Activated naive CD4-positive, alpha-beta T cell treated with anti-CD3 and anti-CD28 coated beads, Interleukin-2, amount 50 U/mL, for 16 hours (primary cell): ENCODE data around the gene SLC44A5.
"Not testable (repeated sequence)": the region's sequence is repeated elsewhere in the genome, so short reads cannot be mapped to it uniquely, and the experiment has no call there.

Experiments
- DNase-seq: peaks from one replicate; pipeline ENCODE4 v3.0.0-alpha.2; 2020

Gene SLC44A5

DNA sequence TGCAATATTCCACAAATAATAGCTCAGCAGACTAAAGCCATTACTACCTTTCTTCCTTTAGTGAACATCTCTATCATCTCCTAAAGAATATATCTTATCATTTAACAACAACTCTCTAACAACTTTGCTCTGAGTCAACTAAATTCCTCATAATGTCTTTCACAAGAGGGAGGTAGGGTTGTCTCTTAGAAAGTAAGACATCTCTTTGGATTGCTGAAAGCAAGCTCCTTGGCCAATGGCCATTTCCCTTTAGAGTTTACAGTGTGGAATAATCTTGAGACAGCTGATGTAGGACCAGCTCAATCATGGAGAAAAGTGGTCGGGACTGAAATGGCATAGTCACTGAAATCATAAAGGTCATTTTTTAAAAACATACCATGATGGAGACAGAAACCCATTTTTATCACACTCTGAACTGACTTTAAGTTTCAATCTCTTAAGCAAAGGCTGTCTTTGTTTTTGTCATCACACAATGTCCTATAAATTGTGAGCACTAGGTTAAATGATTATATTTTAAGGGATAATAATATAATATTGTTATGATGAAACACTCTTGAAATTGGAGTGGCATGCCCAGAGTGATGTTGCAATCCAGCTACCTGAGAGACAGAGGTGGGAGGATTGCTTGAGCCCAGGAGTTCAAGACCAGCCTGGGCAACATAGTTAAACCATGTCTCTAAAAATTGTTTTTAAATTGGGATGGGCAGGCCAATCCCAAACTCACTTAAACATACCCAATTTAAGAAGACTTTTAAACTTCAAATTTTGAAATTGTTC lies 91.1 kb downstream of the SLC44A5 start:
- DNase-seq: no peak

DNA sequence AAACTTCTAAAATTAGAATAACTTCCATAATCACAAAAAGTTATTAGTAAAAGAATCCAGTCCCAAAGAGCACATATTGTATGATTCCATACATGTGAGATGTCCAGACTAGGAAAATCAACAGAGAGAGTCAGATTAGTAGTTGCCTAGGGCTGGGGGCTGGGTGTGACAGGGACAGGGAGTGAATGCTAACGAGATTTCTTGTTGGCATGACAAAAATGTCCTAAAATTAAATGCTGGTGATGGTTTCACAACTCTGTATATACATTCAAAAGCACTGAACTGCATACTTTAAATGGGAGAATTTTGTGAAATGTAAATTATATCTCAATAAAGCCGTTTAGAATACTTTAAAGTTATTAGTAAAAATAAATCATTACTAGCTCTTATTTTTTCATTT lies 92.2 kb downstream of the SLC44A5 start:
- DNase-seq: no peak

DNA sequence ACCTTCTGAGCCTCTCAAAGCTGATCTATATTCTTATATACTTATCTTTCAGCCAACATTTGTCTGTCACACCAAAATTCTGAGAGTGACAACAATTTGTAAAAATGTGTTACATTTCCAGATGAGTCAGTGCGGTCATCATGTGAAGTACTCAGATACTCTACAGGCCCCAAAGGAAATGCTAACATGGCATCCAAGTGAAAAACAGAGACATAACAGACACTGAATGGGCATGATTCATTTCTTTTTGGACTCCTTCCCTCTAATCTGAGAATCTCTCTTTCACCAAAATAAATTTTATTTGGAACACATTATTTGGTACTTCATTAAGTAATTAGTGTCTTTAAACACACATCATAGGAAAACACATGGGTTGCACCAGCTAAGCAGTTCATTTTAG lies 96.6 kb downstream of the SLC44A5 start:
- no peak for DNase-seq

DNA sequence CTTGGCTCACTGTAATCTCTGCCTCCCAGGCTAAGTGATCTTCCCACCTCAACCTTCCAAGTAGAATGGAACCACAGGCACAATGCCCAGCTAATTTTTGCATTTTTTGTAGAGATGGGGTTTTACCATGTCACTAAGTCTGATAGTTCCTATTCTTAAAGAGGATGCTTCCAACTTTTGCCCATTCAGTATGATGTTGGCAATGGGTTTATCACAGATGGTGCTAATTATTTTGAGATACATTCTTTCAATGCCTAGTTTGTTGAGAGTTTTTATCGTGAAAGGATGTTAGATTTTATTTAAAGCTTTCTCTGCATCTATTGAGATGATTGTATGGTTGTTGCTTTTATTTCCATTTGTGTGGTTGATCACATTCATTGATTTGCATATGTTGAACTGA lies 103.9 kb downstream of the SLC44A5 start:
- no peak for DNase-seq

DNA sequence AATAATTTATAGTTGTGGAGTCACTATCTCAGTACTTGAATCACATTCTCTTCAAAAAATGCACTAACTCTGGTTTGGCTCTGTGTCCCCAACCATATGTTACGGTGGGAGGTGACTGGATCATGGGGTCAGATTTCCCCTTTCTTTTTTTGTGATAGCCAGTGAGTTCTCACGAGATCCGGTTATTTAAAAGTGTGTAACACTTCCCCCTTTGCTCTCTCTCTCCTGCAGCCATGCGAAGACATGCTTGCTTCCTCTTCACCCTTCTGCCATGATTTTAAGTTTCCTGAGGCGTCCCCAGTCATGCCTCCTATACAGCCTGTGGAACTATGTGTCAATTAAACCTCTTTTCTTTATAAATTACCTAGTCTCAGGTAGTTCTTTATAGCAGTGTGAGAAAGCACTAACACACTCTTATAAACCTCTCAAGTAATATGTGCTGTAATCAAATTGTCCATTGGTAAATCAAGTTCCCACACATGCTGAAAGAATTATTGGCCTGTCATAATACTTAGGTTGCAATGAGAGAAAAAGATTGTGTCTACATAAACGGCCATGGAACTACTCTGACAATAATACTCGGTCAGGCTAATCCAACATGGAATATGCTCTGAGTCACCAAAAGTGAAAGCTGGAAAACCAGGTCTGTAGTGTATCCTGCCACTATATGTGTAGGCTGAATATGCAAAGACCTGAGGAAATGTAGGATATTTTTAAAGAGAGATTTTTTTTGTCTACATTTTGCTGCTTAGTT lies 107.5 kb downstream of the SLC44A5 start:
- DNase-seq: no peak

DNA sequence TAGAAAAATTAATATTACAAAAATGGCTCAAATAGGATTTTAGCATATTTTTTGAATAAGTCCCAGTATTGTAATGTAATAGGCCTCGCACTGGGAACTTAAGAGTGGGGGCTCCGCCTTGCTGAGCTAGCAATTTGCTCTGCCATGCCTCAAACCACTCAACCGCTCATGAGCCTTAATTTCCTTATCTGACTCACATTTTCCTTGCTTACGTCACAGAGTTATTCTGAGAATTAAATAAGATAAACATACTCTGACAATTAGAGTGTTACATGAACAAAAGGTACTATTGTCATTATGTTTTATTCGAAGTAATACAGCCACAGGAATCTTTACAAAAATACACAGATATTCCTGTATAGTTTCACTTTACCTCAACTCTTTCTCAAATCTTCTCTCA lies 108.1 kb downstream of the SLC44A5 start:
- DNase-seq: no peak

DNA sequence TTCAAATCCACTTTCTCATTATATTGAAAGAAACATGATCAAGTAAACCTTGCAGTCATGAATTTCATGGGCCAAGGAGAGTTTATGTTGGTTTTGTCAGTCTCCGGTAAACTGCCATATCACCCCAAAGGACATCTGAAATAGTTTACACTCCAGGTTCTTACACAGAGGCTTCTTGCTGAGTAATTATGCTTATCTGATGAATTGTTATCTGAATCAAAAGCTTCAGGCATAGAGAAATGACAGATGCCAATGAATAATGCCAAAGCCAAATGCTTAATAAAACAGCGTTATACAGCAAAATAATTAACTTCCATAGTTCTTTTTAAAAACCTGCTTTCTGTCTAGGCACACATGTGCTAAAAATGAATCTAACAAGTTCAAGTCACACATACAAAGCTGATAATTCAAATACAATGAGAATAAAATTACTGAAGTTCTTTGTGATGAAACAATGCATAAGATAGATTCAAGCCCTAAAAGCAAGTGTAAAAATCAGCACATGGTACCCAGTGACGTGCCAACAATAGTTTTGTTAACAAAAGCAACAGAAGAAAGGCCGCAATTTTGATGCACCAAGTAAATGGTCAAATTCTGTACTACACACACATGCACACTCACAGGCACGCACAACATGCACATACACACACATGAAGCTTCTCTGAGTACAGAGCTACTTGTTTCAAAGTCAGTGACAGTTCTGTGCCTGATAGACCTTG lies 109.2 kb downstream of the SLC44A5 start:
- DNase-seq: no peak

DNA sequence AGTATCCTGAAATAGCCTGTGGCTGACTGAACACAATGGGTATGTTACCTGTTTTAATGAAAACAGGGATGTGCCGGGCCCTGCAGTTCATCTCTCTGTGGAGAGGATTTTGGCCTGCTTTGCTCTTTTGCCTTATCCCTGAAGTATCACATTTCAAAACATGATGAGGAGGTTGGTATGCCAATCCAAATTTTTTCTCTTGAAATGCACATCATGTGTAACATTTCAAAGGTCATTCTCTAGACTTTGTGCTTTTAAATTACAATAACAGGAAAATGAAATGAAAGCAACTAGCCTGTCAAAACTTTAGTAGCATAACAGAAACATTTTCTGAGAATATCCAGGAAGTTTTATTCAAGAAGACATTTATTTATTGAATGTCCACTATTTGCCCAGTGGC lies 118.9 kb downstream of the SLC44A5 start:
- no peak for DNase-seq

DNA sequence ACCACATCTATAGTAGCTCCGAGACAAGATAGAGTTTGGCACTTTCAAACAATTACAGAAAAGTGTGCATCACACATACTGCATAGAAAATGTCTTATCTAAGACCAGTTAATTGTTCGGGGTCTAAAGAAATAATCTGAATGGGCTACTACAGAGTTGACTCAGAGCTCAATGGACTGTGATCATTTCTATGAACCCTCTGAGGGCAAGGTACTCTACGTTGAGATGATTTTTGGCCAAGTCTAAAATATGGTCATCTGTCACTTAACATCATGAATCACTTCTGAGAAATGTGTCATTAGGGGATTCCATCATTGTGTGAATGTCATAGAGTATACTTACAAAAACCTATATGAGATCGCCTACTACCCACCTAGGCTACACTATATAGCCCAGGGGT lies 123.5 kb downstream of the SLC44A5 start:
- DNase-seq: no peak

DNA sequence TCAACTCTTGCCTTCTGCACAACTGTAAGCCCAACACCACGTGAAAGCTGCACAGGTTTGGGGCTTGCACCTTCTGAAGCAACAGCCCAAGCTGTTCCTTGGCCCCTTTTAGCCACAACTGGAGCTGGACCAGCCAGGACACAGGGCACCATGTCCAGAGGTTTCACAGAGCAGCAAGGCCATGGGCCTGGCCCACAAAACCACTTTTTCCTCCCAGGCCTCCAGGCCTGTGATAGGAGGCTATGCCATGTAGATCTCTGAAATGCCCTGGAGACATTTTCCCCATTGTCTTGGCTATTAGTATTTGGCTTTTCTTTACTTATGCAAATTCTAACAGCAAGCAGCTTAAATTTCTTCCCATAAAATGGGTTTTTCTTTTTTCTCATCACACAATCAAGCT lies 126.1 kb downstream of the SLC44A5 start:
- DNase-seq: no peak

DNA sequence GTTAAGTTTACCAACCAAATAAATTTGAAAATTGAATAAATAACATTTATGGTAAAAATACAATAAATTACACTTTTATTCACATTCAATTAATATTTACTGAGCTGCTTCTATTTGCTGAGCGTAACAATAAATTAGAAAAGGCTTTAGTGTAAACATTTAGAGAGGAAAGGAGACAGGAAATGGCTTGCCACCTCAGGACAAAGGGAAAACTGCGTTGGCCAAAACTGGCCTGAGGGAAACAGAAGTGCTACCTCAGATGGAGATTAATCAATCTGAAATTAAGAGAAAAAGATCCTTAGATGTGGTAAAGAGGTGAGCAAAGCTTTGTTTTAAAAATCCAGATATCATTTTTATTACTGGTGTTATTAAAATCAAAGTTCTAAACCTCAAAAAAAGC lies 128.0 kb downstream of the SLC44A5 start:
- DNase-seq: no peak

DNA sequence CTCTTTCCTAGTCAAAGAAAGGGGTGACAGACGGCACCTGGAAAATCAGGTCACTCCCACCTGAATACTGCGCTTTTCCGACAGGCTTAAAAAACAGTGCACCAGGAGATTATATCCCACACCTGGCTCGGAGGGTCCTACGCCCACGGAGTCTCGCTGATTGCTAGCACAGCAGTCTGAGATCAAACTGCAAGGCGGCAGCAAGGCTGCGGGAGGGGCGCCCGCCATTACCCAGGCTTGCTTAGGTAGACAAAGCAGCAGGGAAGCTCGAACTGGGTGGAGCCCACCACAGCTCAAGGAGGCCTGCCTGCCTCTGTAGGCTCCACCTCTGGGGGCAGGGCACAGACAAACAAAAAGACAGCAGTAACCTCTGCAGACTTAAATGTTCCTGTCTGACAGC lies 134.4 kb downstream of the SLC44A5 start:
- DNase-seq: not testable (repeated sequence)

DNA sequence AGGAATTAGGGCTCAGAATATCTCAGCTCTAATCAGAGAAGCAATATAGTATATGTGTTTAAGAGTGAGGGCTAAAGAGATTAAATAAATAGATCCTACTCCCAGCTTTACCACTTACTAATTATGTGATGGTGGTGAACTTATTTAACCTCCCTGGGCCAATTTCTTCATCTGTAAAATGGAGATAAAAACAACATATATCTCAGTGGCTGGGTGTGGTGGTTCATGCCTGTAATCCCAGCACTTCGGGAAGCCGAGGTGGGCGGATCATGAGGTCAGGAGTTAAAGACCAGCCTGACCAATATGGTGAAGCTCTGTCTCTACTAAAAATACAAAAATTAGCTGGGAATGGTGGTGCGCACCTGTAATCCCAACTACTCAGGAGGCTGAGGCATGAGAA lies 135.2 kb downstream of the SLC44A5 start:
- no peak for DNase-seq

DNA sequence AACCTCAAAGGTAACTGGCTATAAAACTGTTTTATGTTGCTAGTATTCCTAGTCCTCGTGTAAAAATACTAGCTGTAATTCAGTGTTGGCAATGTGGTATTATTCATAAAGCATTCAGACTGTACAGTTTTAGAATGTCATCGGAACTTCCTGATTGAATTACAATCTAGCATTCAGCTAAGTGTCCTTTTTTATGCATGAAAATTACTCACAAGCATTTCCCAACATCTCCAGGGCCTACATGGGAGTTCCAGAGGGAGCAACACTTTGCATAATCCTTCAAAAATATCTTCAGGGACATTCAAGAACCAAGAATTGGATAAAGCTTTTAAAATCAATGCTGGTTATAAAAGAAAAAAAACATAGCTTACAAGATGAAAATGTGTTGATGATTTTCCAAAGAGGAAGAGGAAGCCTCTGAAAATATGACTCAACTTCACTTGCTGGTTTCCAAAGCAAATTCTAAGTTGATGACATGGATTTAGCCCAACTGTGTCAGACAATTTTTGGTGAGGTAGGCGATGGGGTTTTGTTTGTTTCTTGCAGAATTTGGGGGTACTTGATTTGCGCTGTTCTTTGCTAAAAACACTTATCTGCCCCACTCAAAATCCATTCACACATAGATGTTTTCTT lies 137.8 kb downstream of the SLC44A5 start:
- no peak for DNase-seq

DNA sequence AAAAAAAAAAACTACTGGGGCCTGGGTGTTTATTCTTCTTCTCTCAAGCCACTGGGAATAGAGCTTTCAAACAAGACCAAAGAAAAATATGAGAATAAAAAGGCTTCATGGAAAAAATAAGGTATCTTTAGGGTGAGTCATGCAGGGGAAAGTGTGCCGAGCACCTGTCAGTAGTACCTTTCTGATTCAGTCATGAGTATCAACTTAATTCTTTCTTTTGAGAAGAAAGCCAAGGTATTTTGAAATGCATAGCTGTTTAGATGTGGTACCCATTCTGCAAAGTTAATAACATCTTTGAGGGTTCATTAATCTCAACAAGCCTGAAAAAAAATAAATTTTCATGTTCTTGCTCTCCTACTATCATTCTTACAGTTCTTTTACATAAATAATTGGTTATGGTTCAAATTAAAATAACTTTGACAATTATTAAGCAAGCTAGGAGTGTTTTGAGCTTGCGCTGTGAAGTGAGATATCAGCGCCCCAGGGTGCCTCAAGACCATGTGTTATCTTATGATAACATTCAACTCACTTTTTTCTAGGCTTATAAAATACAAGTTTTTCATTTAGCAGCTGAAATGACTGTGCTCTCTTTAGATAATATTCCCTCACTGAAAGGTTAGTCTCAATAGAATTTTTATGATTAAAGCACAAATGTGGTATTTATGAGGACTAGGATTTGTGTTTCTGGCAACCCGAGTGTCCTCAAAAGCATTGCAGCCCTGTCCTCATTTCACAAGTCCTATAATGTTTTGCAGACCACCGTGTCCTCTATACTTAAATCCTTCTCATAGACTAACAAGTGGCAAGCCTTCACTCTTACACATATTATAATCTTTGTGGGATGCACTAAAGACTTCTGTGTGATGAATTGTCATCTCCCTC lies 138.6 kb downstream of the SLC44A5 start:
- DNase-seq: no peak

DNA sequence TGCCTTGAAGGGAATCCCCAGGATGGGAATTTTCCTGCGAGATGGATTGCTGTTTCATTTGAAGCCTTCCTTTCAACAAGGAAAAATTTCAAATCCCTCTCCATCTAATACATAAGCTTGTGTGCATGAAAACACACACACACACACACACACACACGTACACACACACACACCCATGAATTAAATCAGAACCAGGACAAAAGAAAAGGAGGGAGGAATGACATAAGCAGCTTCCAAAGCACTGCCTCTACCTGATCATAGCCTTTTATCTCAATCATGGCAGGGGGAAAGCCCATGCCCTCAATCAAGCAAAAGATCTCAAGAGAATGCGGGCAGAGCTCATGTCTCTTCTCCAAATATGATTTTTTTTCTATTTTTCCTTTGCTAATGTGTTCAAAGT lies 139.7 kb downstream of the SLC44A5 start:
- no peak for DNase-seq

DNA sequence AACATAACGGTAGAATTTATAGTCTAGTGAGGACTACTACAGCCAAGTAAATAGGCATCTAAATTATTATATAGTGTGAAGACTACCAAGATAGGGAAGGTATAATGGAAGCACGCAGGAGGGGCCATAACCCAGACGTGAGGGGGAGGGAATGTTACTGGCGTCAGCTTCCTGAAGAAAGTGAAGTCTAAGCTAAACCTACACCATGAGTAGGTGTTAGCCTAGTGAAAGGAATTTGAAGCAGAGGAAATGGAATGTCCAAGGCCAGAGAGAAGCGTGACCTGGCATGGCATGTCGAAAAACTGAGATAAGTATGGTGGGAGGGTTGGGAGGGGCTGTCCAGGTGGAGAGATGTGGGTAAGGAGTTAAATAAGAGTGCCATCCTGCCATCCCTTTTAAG lies 140.5 kb downstream of the SLC44A5 start:
- no peak for DNase-seq

DNA sequence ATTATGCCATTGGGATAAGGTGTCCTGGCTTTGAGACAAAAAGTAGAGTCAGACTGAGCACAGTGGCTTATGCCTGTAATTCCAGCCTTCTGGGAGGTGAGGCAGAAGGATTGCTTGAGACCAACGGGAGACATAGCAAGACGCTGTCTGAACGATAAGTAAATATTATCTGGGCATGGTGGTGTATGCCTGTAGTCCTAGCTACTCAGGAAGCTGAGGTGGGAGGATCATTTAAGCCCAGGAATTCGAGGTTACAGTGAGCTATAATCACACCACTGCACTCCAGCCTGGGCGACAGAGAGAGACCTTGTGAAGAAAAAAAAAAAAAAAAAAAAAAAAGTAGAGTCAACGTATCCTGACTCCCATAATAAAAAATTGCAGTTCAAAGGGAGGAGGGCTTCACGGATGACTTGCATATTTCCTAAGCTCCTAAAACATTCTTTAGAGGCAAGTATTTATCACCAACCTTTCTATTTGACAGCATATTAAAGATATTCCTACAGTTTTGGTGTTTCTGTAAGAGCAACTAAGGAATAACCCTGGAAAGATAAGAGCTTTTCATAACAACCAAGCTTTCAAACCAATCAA lies 141.2 kb downstream of the SLC44A5 start:
- DNase-seq: no peak

DNA sequence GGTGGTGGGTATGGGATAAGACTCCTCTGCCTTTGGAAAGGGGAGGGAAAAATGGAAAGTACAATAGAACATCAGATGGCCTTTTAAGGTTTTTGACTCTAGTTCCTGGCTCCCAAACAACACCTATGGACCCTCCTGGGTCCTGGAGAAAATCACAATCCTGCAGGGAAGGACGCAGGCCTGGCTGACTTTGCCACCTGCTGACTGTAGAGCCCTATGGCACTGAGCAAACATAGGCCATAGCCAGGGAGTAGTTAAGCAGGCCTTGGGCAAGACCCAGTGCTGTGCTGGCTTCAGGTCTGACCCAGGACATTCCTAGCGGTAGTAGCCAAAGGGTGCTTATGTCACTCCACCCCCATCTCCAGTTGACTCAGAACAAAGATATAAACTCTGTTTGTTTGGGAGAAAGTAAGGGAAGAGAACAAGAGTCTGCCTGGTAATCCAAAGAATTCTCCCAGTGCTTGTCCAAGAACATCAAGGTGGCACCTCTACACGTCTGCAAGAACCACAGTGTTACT lies 149.0 kb downstream of the SLC44A5 start:
- no peak for DNase-seq

DNA sequence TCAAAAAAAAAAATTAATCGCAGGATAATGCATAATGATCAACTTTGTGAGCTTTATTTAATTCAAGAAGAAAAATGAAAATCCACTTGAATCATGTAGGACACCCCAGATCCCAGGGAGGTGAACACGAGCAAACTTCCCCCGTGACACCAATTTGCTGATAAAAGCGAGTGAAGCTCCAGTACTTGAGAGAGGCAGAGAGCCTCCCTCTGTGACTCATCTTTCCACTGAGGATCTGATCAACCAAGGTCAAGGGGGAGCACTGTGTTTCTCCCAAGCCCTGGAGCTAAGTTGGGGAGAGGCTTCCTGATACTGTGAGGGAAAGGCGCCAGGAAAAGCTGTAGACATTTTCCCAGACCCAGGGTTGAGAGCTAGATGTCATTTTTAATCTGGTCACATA lies 160.9 kb downstream of the SLC44A5 start:
- DNase-seq: no peak

DNA sequence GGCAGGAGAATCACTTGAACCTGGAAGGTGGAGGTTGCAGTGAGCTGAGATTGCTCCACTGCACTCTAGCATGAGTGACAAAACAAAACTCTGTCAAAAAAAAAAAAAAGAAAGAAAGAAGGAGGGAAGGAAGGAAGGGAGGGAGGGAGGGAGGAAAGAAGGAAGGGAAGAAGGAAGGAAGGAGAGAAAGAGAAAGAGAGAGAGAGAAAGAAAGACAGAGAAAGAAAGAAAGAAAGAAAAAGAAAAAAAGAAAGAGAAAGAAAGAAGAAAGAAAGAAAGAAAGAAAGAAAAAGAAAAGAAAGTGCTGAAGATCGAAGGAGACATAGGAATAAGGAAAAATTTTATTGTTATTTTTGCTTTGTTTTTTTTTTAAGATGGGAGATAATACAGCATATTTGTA lies 166.7 kb downstream of the SLC44A5 start:
- DNase-seq: no peak

DNA sequence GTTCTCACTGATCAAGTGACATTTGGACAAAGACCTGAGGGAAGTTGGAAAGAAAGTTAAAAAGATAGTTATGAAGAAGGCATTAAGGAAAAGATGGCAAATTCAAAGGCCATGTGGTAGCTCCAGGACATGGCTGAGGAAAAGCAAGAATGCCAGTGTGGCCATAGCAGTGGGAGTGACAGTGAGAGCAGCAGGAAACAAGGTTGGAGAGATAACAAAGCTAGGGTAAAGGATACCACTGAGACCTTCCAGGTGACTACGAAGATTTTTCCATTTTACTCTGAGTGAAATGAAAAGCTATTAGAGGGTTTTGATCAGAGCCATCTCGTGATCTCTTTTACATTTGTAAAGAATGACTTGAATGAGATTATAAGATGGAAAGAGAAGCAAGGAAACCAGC lies 170.6 kb downstream of the SLC44A5 start:
- DNase-seq: no peak
